ENCODE data around the gene SLC35F3. TPM values are rescaled to one million over a fixed set of nuclear protein-coding genes. Genes with fewer than 3 reads are reported as not detected.

Gene SLC35F3
- total RNA-seq, 1 donor from 2014 or later = 0.21 TPM

DNA sequence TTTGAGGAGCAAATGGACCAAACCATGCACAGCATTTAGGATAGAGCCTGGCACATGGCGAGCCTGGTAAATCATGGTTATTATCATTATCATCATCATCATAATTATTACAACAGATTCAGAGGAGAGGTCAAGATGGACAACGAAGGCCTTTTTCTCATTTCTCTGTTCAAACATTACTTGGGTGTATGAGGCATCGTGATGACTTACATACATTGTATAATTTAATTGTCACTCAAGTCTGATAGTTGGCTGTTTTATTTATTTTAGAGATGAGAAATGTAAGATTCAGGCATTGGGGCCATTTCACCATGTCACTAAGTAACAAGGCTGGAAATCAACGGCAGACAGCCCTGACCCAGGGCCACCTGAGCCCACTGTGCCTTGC lies 68.1 kb downstream of the SLC35F3 start:
- no peak for DNase-seq (ENCODE audit: low spot score)

DNA sequence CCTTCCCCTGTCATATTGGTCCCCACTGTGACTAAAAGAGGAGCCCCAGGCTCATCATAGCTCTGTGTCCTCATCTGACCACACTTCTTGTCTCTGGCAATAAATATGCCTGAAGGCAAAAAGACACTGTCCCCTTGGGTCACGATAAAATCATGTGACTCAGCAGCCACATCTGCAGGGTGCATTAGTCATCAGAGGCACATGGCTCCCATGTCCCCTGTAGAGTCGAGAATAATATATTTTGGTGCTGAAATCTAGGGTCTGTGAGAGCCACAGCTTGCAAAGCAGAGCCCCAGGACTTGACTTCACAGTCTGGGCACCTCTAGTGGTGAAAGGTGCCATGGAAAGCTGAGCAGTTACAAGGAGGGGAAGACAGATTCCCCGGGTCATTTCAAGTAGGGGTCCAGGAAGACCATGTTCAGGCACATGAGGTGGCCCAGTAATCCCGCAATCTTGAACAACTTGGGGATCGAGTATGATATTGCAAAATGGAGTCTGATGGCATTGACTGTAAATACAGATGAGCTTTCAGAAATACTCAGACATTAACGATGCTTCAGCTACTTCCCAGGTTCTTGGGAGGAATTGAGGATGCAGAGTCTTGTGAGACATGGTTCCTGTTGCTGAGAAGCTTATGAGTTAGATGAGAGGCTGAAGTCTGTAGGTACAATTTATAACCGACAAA lies 68.6 kb downstream of the SLC35F3 start:
- no peak for DNase-seq (ENCODE audit: low spot score)

- DNase-seq (ENCODE audit: low spot score) = no peak
Observed at GRCh38 chr1:233975486-233975885, 71.0 kb downstream of the SLC35F3 start.

GRCh38 chr1:233981042-233981675 lies 76.7 kb downstream of the SLC35F3 start:
- DNase-seq (ENCODE audit: low spot score) = no peak

- no peak for DNase-seq (ENCODE audit: low spot score)
Observed at GRCh38 chr1:233982827-233983518, 78.5 kb downstream of the SLC35F3 start.

- no peak for DNase-seq (ENCODE audit: low spot score)
Observed at GRCh38 chr1:233983811-233984210, 79.3 kb downstream of the SLC35F3 start.

DNA sequence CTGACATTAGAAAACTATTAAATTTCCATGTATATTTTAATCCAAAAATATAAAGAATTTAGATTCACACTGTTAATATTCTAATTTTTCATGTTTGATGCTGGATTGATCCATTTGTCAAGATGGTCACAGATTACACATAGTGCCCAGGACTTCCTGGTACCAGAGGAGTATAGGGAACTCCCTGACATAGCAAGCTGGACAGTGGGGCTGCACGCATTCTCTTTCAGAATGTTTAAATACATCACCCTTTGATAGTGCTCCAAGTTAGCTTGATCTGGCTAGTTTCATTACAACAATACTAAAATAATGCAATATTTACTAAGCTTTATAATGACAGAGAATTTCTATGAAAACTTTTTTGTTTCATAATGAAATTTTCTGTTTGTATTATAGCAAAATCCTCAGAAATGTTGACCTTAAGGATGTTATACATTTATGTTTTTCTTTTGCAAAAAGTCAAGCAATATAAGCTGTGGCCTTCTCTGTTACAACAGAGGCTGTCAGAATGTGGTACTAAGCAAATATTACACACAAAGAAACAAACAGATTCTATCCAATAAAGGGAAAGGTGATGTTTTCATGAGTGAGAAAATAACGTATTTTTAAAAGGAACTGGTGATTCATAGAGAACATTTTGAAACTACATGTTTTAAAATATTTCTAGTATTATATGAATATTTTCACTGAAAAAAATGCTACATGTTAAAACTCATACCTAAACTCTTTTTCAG lies 84.7 kb downstream of the SLC35F3 start:
- DNase-seq (ENCODE audit: low spot score) = no peak

DNA sequence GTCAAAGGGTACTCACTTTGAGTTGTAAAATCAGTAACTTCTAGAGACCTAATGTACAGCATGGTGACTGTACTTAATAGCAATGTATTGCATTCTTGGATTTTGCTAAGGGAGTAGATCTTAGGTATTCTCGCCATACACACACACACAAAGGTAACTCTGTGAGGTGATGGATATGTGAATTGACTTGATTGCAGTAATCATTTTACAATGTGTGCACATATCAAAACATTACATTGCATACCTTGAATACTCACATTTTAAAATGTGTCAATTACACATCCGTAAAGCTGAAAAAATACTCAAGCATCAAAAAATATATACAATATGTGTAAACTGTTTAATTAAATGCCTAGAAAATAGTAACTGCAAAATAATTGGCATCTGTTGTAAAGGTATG lies 86.0 kb downstream of the SLC35F3 start:
- DNase-seq (ENCODE audit: low spot score) = no peak

DNA sequence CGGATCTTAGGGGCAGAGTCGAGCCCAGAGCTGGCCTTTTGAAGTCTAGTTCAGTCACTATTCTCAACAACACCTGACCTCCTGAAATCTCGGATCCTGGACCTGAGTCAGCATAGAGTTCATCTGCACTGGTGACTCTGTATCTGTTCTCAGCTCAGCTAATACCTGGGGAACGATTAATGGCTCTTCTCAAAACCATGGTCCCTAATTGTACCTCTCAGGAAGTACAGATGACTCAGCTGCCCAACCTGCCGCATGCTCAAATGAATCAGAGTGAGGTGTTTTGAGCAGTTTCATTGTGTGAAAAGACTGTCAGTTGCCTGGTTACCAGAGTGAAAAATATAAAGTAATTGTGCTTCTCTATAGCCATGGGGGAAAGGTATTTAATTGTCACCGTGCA lies 89.2 kb downstream of the SLC35F3 start:
- DNase-seq (ENCODE audit: low spot score) = no peak

- DNase-seq (ENCODE audit: low spot score) = no peak
Observed at GRCh38 chr1:233994112-233994511, 89.6 kb downstream of the SLC35F3 start.

GRCh38 chr1:233998456-233998855 lies 94.0 kb downstream of the SLC35F3 start:
- no peak for DNase-seq (ENCODE audit: low spot score)

GRCh38 chr1:233998891-233999290 lies 94.4 kb downstream of the SLC35F3 start:
- DNase-seq (ENCODE audit: low spot score) = no peak

DNA sequence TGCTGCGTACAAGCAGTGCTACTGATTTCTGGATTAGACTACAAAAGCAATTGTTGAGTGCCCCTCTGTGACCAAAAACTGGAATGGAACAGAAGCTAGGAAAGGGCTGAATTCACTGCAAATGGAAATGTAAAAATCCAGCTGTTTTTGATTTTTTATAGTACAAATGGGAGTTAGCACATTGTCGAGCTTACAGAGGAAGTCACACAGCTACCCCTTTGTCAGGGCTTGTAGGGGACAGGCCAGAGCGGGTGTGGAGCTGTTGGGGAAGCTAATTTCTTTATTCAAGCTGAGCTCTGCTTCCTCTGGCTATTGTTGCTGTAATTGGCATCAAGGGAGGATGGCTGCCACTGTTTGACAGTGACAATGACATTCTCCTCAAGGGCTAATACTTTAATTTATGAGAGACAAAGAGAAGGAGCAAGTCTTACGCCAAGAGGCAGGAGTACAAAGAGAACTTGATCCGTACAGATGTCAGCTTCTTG lies 96.1 kb downstream of the SLC35F3 start:
- no peak for DNase-seq (ENCODE audit: low spot score)

DNA sequence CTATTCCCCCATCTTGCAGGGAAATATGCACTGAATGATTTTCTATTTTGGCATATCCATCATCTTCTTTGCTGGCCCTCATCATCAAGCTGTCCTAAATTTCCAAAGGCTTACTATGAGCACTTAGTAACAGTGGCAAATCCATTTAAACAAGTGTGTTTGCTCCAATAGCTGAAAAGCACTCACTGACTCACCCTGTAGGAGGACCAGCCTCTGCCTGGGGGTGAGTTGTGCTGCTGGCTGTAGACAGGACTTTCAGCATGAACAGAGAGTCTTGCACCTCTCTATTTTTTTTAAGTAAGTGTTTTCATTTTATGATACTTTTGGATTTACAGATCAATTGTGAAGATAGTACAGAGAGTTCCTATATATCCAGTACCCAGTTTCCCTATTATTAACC lies 97.3 kb downstream of the SLC35F3 start:
- DNase-seq (ENCODE audit: low spot score) = no peak

GRCh38 chr1:234004591-234004990 lies 100.1 kb downstream of the SLC35F3 start:
- DNase-seq (ENCODE audit: low spot score) = no peak

- DNase-seq (ENCODE audit: low spot score) = no peak
Observed at GRCh38 chr1:234007684-234008083, 103.2 kb downstream of the SLC35F3 start.

GRCh38 chr1:234008591-234008990 lies 104.1 kb downstream of the SLC35F3 start:
- no peak for DNase-seq (ENCODE audit: low spot score)

DNA sequence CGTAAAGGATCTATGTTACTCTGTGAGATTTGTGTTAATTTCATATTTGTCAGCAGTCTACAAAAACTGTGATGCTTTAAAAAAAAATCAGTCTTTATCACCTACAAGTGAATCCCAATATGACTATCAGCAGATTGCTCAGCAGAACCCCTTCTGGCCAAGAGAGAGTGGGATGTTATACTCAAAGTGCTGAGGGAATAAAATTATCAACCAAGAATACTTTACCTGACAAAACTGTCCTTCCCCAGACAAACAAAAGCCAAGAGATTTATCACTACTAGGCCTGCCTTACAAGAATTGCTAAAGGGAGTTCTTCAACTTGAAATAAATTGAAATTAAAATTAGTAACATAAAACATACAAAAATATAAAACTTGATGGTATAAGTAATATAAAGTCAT lies 105.2 kb downstream of the SLC35F3 start:
- DNase-seq (ENCODE audit: low spot score) = no peak

GRCh38 chr1:234014208-234014607 lies 109.7 kb downstream of the SLC35F3 start:
- no peak for DNase-seq (ENCODE audit: low spot score)

DNA sequence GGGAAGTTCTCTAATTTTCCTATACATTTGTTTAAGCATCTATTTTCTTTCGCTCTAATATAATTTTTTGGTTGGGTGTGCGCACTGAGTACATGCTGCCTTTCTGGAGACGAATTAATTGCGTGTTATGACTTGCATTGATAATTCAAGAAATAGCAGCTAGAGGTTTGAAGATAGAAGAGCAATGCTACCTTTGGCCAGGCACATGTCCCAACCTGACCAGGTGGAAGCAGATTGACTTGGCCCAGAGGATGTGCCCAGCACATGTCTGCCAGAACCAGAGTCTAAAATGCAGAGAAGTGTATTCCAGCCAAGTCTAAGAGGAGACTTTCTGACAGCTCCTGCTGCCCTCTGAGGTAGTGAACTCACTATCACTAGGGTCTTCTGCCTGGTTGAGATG lies 114.3 kb downstream of the SLC35F3 start:
- no peak for DNase-seq (ENCODE audit: low spot score)

- DNase-seq (ENCODE audit: low spot score) = no peak
Observed at GRCh38 chr1:234019387-234019786, 114.9 kb downstream of the SLC35F3 start.

DNA sequence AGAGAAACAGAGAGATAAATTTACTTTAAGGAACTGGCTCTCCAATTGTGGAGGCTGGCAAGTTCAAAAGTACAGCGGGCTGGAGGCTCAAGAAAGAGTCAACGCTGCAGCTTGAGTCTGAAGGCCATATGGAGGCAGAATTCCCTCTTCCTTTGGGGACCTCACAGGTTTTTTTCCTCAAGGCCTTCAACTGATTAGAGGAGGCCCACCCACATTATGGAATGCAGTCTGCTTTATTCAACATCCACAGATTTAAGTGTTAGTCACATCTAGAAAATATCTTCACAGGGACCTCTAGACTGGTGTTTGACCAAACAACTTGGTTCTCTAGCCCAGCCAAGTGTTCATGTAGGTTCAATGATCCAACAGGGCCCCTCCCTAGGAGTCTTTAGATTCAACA lies 117.8 kb downstream of the SLC35F3 start:
- no peak for DNase-seq (ENCODE audit: low spot score)
